HG03066 (cell line): ENCODE data around the gene TNFRSF1A.

ENCODE experiments used
- ATAC-seq: cut with Tn5 transposase; IDR thresholded peaks from one replicate; pipeline ENCODE4 v1.9.1; 2021; ENCODE audit warnings: low read depth; ENCODE audit not compliant: unreplicated experiment

TNFRSF1A gene

DNA sequence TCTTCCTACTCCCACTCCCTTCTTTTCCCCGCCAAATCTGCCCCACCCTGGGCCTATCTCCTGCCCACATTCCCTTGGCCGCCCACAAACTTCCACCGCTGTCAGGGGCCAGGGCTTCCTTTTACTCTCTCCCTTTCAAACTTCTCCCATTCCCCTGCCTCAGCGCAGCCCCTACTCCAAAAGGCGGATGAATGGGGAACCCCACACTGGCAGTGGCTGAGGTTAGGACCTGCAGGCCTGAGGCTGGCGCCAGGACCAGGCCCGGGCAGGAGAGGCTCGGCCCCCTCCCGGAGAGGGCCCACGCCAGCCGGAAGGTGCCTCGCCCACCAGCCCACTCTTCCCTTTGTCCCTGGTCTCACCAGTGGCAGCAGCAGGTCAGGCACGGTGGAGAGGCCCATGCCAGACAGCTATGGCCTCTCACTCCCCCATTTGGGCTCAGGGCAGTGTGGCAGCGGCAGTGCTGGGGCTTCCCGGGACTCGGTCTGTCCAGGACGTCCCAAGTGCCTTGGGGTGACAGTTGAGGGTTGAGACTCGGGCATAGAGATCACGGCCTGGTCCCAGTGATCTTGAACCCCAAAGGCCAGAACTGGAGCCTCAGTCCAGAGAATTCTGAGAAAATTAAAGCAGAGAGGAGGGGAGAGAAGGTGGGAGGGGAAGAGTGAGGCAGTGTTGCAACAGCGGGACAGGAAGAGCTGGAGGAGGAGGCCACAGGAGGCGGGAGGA is at the start of gene TNFRSF1A:
TSS of gene TNFRSF1A (minus strand) at position 660 of the 723 bp plus-strand sequence. CDS start at position 398, 262 bp downstream.
- ATAC-seq, result no peak

GRCh38 chr12:6391013-6391412 is 49.1 kb upstream of the TNFRSF1A start:
- no peak for ATAC-seq

GRCh38 chr12:6390084-6390799 is 48.4 kb upstream of the TNFRSF1A start:
- ATAC-seq, result no peak

GRCh38 chr12:6387541-6387940 is 45.7 kb upstream of the TNFRSF1A start:
- no peak for ATAC-seq

GRCh38 chr12:6386491-6386890 is 44.6 kb upstream of the TNFRSF1A start:
- ATAC-seq, result no peak

GRCh38 chr12:6386038-6386437 is 44.2 kb upstream of the TNFRSF1A start:
- ATAC-seq, result no peak

GRCh38 chr12:6384499-6385436 is 42.9 kb upstream of the TNFRSF1A start:
- no peak for ATAC-seq

DNA sequence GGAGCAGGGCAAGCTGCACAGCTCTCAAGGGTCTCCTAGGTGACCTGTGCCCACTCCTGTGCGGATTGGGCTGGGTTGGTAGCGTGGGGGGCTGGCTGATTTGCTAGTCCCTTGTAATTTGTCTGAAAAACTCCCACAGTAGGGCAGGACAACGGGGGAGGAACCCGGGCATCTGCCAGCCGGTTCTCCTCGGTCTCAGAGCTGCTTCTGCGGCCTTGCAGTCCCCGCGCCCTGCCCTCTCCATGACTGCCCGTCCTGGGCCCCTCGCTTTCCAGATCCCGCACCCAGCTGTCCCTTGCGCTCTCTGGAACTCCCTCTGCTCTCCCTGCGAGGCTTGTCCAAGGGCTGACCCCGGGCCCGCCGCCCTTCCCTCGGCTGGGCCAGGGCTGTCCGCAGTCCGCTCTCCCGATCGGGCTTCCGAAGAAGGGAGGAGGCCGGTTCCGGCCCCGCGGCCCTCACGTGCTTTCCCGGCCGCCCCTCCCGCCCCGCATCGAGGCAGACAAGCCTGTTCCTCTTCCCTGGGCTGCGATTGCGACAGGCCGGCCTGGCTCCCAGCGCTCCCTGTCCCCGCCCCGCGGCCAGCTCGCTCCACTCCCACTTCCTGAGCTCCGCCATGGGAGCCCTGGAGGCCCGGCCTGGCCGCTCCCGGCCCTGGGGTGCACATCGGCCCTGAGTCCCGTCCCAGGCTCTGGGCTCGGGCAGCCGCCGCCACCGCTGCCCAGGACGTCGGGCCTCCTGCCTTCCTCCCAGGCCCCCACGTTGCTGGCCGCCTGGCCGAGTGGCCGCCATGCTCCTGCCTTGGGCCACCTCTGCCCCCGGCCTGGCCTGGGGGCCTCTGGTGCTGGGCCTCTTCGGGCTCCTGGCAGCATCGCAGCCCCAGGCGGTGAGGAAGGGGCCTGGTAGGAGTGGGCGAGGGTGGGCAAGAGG is 42.0 kb upstream of the TNFRSF1A start, which contains the start of gene LTBR:
TSS of gene LTBR (plus strand) at position 591 of the 927 bp plus-strand sequence. CDS start at position 788, 197 bp downstream.
- no peak for ATAC-seq

DNA sequence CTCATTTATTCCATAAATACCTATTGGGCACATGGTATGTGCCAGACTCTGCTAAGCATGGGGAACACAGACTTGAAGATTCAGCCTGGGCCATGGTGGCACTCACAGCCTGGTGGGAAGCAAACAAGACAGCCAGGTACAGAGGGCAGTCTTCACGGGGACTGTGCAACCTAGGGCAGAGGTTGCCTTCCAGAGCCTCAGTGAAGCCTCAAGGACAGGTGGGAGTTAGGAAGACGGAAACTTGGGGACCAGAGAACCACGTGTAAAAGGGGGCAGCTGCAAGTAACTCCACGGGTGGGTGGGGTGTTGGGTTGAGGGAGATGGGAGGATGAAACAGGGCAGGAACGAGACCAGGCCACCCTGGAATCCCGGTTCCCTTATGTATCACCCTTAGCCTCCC is 41.1 kb upstream of the TNFRSF1A start:
- no peak for ATAC-seq

- ATAC-seq, result no peak
Observed at GRCh38 chr12:6382371-6382770, 40.5 kb upstream of the TNFRSF1A start.

DNA sequence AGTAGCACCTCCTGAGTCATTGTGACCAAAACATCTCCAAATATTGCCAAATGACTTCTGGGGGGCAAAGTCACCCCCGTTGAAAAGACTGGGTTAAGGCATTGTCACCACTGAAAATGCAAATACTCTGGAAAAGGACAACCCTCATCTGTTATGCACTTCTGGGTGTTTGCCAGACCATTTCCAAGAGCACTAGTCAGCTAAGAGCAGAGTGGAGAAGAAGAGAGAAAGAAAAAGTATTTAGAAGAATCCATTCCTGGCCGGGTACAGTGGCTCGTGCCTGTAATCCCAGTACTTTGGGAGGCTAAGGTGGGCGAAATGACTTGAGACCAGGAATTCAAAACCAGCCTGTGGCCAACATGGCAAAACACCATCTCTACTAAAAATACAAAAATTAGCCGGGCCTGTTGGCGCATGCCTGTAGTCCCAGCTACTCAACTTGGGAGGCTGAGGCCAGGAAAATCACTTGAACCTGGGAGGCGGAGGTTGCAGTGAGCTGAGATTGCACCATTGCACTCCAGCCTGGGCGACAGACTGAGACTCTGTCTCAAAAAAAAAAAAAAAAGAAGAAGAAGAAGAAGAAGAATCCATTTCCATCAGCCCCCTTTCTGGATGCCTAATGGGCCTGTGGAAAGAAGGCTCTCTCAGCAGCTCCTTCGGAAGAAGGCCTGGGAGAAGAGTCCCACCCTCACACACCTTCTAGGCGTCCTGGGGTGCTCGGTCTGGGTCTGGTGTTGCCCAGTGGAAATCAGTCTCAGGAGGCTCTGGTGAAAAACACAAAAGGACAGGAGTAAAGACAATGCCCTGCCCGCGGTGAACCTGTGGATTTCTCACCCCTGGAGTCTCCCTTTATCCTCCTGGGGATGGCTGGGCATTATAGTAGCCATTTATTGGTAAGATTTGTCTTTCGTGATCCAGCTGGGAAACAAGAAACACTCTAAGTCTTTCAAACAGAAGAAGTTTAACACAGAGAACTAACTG is 38.6 kb upstream of the TNFRSF1A start:
- ATAC-seq, result no peak

DNA sequence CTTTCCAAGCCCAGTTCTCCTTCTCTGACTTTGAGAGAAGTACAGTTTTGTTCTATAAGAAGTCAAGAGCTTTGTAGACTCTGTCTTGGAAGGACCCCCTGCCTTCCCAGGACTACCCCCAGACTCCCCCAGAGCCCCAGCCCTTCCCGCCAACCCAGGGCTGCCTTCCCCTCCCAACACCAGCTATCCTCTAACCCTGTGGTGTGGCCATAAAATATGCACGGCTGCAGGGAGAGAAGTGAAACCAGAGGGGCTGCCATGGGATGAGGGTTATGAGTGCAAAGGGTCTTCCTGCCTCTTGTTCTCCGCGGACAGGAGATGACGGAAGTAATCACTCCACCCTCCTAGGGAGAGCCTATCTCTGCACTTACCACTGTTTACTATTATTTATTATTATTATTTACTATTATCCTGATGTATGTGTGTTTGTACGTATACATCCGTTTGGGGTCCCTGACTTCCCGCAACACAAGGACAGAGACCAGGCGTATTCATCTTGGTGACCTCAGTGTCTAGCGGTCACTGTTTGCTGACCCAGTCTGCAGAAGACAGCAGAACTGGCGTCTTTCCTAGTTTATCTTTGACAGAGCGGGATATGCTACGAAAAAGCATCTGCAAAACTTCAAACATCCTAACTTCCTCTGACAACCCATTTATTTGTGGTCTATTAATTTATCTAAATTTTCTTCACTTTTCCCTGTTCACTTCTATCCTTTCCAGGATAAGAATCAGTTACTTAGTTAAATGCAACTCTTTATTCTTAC is 37.0 kb upstream of the TNFRSF1A start:
- no peak for ATAC-seq

DNA sequence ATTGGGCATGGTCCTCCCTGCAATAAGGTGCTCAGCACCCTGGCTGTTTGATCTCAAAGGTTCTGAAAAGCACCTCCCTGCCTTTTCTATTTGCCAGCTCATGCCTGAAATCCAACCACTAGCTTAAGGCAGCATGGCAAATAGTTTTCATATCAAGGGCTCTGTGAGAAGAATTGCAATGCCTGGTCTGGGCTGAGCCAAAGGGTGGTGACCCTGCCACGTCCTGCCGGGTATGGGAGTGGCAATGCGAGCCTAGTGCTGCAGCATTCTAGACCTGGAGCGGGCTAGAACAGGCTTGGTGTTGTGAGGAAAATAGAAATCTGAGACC is 35.8 kb upstream of the TNFRSF1A start:
- no peak for ATAC-seq

DNA sequence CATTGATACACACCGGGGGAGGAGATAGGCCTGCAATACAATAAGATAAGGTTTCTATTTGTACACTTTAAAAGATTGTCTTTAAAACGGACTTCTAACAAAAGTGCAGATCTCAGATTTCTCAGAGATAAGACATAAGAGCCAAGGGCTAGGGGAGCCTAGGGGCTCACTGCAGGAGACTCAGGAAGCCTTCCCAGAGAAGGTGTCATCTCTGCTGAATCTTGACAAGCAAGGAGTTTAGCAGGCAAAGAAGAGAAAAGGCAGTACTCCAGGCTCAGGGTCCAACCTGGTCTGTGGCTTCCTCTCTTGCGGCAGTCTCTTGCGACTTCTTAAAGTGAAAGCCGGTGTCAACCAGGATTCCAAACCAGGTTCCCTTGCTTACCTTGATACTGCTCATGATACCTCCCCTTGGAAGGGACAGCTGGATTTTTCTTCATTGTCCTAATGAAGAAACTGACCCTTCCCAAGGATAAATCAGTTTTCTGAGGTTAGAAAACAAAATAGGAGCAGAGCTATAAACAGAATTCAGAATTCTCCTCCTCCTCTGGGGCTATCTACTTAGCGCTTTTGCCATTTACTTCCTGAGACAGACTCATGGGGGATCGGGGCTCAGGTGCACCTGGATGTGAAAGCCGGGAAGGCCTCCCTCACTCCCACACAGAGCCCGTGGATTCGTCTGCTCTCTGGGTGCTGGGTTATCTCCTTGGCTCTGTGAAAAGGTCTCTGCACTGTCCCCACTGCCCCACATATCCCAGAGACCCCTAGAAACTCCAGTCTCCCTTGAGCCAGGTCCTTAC is 35.2 kb upstream of the TNFRSF1A start:
- no peak for ATAC-seq

- ATAC-seq, result no peak
Observed at GRCh38 chr12:6376079-6376869, 34.4 kb upstream of the TNFRSF1A start.

- no peak for ATAC-seq
Observed at GRCh38 chr12:6375269-6376078, 33.6 kb upstream of the TNFRSF1A start, which contains the start of gene SCNN1A. Gene SCNN1A (minus strand): TSS chr12:6375563. CDS start chr12:6374783, 780 bp downstream.
